DND-41 (cell line): ENCODE measurements around the gene PUS7.

ENCODE experiments used
- CTCF ChIP-seq: IDR thresholded peaks from 2 replicates; pipeline ENCODE4 v1.5.1; 2012; ENCODE audit warnings: borderline replicate concordance, low read length, moderate library complexity, mild to moderate bottlenecking; ENCODE audit not compliant: poor library complexity, severe bottlenecking; ENCODE audit errors: extremely low read depth
- EZH2 ChIP-seq: IDR thresholded peaks from 3 replicates; pipeline ENCODE4 v1.6.1; 2012; ENCODE audit warnings: borderline replicate concordance, low read depth, mild to moderate bottlenecking, moderate library complexity, low read length, inconsistent platforms; ENCODE audit not compliant: severe bottlenecking

- TF ChIP-seq CTCF, result peak; percentile 54
- no peak for TF ChIP-seq EZH2
Measured at GRCh38 chr7:105487579-105488571, 34.2 kb downstream of the PUS7 start.
